Activated CD8-positive, alpha-beta memory T cell treated with anti-CD3 and anti-CD28 coated beads, Interleukin-2, amount 50 U/mL, for 1 hour (primary cell): Measurements from ENCODE around the gene SLC6A17.

Experiments
- DNase-seq: peaks from one replicate; pipeline ENCODE4 v3.0.0-alpha.2; 2020; ENCODE audit errors: extremely low read depth

Gene SLC6A17

DNA sequence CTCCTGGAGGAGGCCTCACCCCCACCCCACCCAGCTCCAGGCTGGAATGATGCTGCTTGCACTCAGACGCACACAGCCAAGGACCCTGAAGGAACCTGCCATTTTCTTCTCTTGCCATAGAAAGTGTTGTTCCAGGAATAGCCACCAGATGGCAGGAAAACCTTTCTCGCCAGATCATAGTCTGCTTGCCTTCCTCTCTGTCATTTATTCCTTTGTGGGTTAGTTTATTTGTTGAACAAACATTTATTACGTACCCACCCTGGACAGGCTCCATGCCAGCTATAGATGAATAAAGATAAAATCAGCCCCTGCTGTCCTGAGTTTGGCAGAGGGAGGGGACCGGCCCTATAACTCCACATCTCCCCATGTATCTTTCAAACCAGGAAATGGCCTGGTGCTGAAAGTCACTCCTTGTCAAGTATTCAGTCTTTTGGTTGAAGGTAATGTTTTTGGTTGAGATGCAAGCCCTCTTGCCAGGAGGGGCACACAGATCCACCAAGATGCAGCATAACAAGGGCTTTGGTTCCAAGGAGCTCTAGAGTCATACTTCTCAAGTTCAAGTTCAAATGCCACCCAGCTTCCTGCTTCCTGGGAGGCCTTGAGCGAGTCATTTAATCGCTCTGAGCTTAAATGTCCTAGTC, 52.8 kb downstream of the SLC6A17 start:
- DNase-seq: peak; percentile 38

DNA sequence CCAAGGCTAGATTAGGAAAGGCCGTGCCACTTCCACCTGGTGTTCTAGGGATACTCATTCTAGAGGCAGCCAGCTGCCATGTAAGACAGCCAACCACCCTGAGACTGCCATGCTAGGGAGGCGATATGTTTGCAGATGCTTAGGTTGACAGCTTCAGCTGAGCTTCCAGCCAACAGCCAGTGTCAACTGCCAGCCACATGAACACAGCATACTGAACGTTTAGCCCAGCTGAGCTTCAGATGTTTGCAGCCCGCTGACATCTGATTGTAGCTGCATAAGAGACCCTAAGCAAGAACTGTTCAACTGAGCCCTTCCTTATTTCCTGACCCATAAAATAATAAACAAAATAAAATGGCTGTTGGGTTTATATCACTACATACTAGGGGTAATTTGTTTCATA, 54.9 kb downstream of the SLC6A17 start:
- DNase-seq: no peak

DNA sequence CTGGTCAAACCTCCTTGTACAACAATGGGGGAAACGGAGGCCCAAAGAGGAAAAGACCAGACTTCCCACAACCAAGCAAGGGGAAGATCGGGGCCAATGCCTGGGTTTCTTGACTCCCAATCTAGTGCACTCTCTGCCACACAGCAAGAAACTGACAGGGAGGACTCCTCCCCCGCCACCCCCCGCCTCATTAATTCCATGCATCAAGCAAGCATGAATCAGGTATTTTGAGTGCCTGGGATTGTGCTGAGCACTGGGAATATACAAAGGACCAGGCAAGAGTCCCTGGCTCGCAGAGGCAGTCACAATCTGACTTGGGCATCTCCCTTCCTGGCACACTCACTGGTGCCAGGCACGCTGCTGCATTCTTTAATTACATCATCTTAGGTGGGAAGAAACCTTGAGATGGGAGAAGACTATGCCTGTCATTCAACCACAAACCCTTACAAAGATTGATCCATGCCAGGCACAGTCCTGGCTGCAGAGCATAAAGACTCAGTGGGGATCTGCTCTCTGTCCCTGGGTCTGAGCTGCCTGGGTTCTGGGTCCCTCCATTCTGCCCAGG, 55.4 kb downstream of the SLC6A17 start:
- no peak for DNase-seq

DNA sequence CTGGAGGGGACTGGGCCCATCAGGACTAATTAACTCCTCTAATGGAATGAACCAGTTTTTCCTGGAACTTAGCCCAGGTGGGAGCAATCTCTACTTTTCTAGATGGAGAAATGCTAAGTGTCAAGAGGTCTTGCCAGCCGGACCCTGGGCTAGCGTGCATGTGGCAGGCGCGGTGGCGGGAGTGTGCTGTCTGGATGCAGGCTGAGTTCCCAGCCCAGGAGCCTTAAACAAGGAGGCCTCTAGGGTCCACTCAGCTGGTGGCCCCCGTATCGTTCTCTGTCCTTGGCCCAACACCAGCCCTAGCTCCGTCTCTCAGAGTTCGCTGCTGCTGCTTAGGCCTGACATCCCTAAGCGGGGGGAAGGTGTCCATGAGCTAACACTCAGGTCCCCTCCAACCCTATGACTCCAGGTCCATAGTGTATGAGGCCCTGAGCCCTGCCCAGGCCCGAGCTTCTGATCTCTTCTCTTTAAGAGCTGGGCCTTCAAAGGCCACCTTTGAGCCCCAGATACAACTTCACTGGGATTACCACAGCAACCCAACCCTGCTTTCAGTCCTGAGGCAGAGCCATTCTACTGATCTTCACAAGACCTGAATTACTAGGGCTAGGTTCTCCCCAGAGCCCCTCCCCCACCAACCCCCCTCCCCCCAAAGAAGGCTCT, 56.1 kb downstream of the SLC6A17 start:
- no peak for DNase-seq

DNA sequence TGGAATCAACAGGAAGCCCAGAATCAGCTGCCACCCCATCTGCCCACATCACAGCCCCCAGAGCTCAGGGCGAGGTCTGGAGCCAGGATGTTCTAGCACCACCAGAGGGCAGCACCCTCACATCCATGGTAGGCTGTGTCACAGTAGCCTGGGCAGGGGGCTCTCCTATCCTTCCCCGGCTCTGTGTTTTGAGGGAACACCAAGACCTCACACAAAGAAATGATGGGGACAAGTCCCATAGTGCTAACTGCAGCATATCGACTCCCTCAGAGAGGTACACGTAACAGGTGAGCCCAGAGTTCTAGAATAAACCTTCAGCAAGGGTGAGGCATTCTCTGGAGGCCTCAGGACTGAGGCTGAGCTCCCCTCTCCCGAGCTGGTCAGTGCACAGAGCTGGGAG, 57.5 kb downstream of the SLC6A17 start:
- peak; percentile 49 for DNase-seq

DNA sequence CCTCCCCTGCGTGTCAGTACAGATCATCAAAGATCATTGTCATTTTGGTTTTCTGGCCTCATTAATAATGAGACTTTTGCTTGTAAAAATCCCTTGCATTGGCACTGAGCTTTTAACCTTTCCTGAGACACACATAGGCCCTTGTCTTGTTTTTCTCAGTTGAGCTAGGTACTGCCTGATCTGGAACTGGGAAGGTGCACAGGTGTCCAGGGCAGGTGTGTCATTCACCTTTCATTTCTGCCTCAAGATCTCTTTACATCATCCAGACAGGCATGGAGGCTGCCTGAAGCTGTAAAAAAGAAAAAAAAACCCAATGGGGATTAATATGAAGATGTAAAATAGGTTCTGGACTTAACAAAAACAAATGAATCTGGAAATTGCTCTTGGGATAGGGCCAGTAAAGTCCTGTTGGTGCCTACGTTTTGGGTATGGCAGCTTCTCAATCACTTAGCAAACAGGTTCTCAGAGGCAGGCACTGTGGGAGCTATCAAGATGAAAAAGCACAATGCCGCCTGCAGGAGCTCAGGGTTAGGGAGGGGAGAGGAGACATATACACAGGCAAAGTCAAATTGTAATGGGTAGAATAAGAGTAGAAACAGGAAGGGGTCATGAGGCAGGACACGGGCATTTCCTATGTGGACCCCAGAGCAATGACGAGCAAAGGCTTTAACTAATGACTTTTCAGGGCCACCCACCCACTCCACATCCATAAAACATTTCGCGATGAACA, 58.8 kb downstream of the SLC6A17 start:
- DNase-seq: no peak

DNA sequence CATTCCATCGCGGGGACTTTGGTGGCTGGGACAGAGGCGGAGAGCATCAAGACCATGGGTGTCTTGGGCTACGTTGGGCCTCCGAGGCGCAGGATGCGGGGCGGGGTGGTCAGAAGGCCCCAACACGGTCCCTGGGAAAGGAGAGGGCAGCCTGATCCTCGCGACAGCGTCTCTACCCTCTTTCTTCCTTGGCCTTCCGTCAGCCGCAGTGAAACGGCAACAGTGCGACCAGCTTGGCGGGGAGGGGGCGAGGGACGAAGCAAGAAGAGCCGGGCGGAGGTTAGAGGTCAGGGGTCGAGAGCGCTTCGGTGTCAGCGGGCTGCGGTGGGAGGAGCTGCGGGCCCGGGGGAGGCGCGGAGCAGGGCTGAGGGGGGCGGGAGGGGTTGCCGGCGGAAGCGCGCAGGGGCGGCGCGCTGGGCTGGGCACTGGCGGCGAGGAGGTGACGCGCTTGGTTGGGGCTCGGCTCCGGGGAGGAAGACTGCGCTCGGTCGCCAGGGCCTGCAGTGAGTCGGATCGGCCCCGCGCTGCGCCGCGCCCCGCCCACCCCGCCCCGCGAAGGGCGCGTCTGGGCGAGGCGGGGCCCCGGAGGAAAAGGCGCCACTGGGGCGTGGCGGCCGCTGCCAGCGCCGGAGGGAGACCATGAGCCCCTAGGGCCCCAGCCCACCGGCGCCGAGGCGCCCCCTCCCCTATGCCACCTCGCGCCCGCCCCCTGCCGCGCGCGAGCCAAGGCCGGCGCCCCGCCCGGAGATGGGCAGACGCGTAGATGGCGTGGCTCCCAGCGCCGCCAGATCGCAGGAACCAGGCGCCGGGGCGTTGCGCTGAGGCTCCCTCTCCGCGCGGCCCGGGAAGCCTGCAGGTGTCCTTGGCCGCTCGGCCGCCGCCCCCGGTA, 59.7 kb downstream of the SLC6A17 start, which contains the start of gene KCNC4:
Gene KCNC4, plus strand, starts transcription at position 600 of the 889 bp plus-strand sequence. CDS start 1,186 bp downstream, outside the sequence.
- peak; percentile 73 for DNase-seq

DNA sequence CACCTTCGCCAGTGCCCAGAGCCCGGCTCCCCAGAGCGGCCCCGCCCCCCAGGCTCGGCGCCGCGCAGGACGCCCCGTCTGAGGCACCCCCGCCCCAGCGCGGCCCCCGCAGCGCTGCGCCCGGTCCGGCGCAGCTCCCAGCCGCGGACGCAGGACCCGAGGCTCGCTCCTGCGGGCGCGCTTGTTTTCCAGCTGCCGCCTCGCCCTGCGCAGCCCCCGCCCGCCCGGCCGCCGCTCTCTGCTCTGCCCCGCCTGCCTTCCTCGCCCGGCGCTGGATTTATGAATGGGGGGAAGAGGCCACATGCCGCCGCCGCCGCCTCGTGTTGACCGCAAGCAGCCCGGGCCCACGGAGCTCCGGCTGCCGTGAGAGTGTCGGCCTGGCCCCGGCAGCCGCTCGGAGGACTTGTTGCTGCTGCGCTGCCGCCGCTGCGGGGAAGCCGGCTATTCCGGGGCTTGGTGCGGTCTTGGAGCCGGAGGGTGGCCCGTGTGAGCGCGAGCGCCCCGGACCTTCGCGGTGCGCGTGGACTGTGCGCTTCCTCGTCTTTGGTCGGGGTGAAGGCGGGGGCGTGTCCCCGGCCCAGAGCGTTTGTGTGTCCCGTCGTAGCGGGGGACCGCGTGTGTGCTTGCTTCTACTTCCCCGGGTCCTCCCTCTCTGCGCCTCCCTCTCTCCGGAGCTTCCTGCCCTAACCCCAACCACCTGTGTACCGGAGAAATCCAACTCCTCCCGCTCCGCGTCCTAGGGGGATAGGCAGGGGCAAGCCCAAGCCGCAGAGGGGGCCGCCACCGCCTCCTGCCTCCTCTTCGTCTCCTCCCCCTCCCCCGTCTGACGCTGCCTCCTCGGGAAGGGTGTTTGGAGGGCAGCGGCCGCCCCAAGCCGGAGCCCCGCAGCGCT, 60.6 kb downstream of the SLC6A17 start:
- no peak for DNase-seq

DNA sequence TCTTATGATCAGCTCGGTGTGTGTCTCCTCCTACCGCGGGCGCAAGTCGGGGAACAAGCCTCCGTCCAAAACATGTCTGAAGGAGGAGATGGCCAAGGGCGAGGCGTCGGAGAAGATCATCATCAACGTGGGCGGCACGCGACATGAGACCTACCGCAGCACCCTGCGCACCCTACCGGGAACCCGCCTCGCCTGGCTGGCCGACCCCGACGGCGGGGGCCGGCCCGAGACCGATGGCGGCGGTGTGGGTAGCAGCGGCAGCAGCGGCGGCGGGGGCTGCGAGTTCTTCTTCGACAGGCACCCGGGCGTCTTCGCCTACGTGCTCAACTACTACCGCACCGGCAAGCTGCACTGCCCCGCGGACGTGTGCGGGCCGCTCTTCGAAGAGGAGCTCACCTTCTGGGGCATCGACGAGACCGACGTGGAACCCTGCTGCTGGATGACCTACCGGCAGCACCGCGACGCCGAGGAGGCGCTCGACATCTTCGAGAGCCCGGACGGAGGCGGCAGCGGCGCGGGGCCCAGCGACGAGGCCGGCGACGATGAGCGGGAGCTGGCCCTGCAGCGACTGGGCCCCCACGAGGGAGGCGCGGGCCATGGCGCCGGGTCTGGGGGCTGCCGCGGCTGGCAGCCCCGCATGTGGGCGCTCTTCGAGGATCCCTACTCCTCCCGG, 61.3 kb downstream of the SLC6A17 start:
- no peak for DNase-seq

DNA sequence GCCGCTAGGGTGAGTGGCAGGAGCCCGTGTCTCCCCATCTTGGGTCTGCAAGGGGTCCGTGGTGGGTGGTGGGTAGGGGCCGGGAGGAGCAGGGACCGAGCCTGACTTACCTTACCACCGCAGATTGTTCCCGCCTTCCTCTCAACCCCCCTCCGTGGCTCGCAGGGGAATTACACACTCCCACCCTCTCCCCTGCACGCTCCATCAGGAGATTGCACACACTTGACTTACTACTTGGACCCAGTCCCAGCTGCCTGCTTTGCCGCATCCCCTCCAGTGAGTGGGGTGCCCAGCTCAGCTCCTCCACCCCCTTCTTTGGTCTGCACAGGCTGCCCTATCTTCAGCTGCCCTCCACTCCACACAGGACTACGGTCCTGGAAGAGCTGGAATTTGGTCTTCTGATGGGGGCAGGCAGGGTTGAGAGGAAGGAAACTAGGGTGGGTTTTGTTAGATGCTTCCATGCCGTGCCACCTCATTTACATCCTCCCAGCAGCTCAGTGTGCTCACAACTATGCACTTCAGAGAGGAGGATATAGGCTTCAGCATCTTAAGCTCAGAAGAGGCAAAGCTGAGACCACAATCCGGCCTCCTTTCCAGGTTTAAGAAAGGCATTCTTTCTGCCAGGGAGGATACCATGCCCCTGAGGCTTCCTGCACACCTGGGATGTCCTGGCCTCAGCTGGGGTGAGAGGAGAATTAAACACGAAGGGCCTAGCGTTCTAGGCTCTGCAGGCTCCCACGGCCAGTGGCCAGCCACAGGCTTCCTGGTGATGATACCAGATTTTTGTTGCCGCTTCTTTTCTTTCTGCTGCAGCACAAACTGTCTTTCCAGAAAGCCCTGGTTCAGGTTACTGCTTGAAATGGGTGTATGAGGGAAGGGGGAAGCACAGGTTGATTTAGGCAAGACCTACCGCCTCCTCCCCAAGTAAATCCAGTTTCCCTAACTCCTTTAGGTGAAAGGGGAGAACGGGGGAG, 62.2 kb downstream of the SLC6A17 start:
- DNase-seq: no peak

DNA sequence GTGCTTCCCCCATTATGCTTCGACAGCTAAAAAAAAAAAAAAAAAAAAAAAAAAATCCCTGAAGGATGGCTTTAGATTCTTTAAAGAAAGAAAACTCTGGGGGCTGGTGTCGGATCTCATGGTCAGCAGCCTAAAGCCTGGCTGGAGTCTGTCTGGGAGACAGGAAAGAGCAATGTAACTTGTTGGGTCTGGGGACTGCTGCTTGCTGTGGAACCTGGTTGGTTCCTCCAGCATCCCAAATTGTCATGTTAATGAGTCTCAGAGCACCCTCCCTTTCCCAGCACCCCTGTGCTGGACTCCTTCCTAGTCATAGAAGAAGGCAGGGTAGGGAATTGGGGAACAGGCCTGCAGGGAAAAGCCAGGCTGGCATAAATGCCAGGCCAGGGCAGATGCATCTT, 62.8 kb downstream of the SLC6A17 start:
- no peak for DNase-seq

DNA sequence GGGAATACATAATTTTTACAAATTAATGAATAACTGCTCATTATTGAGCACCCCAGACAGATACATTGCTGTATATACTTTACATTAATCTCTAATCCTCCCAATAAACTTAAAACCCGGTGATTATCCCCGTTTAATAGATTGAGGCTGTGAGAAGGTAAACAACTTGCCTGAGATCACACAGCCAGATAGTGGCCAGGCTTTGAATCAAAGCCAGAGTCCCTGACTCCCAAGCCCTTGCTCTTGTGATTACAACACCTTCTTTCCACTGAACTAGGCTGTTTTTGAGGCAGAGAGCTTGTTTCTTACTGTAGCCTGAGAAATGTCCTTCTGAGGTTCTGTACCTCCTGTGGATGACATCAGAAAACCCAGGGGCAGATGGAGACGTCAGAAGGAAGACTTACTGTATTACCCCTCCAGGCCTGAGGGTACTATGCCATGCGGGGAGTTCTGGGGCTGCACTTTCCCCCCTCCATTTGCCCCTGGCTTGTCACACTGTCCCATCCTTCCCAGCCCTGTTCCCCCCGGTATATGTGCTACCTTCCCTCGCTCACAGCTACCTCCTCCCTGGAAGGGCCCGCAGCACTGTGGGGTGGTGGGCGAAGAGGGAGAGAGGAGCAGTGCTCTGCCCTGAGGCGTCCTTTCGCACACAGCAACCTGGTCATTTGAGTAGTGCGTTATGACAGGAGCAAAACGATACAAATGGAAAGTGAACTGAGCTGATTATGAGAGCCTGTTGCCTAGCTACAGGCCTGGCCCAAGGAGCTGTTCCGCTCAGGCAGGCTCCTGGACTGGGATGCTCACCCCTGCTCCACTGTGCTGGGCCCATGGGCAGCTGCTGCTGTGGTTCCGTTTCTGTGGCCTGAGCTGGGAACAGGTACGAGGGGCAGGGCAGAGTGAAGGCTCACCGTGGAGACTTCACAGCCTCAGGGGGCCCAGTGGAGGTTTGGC, 64.4 kb downstream of the SLC6A17 start:
- no peak for DNase-seq

DNA sequence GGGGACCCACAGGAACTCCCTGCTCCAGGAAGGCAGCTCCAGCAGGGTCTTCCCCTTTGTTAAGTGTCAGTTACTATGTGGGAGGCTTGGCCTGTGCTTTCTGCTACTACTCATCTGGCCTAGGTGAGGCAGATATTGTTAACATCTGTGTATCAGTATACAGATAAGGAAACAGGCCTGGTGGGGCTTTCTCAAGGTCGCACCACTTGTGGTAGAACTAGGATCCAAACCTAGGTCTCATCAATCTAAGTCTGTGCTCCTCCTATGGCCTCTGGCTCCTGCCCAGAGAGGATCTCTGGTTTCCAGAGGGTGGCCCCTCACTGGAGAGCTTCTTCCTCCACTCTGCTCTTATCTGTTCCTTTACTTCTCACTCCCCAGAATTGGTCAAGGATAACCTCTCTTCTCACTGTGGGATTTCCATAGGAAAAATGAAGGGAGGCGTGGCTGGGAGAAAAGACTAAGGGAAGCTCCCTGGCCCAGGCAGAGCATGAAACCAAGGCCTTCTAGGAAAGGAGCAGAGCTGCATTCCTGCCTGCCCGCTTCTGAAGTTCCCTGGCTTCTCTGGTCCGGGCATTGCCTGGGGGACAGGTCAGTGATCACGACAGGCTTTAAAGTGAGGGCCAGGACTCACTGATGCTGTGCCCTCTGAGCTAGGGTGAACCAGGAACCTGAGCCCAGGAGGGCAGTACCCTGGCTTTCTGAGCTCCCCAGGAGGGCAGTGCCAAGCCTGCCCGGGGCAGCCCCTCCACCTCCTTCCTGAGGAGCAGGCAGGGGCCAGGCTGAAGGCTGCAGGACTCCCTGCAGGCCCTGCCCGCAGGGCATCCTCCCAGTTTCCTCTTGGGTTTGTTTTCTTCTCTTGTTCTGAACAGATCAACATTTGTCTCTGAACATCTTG, 65.6 kb downstream of the SLC6A17 start:
- no peak for DNase-seq

DNA sequence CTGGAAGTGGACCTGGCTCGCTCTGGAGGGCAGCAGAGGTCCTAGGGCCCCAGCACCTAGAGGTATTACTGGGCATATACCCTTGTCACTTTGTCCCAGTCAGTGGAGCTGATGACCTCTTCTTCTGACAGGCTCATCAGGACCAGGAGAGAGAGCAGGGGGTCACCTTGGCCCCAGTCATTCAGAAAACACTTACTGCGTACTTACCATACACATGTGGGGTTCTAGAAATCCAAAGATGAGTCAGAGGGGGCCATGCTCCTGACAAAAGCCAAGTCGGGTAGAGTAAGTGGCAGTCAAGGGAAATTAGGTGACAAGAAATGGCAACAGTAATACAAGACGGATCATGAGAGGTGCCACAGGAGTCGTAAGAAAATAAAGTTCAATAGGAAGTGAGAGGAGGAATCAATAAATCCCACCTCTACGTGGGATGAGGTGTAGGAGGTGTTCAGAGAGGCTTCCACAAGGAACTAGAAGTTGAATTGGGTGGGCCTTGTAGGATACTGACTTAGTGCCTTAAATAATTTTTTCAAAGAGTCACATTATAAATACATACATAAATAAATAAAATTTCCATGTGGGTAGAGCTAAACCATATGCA, 66.7 kb downstream of the SLC6A17 start:
- no peak for DNase-seq

DNA sequence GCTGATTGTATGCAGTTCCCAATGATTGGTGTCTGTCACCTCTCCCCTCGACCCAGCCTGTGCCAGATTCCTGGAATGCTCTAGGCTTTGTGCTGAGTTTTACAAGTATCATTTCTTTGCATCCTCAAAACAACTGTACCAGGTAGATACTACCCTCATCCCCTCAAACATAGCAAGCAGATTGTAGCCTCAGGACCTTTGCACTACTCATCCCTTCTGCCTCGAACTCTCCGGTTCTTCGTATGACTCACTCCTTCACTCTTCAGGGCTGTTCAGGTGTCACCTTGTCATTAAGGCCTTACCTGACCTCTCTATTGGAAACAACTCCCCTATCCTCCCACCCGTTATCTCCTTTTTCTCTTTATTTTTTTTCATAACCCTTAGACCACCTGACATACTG, 67.8 kb downstream of the SLC6A17 start:
- no peak for DNase-seq

DNA sequence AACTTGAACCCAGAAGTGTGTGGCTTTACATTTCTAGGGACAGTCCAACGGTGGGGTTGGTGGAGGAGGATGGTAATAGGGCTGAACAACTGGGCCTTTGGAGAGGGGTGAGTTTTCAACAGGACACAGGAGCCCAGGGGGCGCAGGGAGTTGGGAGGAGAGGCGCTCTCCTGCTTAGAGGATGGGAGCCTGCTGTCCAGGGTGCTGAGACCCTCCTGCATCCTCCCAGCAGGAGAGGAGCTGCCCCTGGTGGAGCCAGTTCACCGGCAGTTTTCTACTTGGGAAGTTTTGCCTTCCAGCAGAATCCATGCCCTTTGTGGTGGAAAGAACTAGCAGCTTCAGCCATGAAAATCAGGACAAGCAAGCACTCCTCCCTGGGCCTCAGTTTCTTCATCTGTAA, 68.4 kb downstream of the SLC6A17 start:
- DNase-seq: no peak
